ENCODE measurements around the gene VKORC1L1.
"Not testable (repeated sequence)": the region's sequence is repeated elsewhere in the genome, so short reads cannot be mapped to it uniquely, and the experiment has no call there.

VKORC1L1 gene

GRCh38 chr7:65955718-65956117 is 82.8 kb downstream of the VKORC1L1 start:
- no peak for DNase-seq (ENCODE audit: low read depth, low spot score)
- H3K9ac ChIP-seq (ENCODE audit: insufficient read length, low read depth), result no peak overlapping the region
- no peak overlapping the region for H3K4me3 ChIP-seq (ENCODE audit: insufficient read length, low read depth)
- H3K36me3 ChIP-seq (ENCODE audit: insufficient read depth, insufficient read length, low read length), result peaks cover 65% of the 10 kb centered on the region
- H3K9me3 ChIP-seq (ENCODE audit: insufficient read depth, low read length), result no peaks in the 10 kb centered on the region
- H3K27me3 ChIP-seq (ENCODE audit: insufficient read depth, insufficient read length), result no peaks in the 10 kb centered on the region
- no peak for TF ChIP-seq ZNF274 (IDR thresholded peaks at IDR 0.05; ENCODE audit: low read depth, low read length)
- no peak for TF ChIP-seq YY1 (IDR thresholded peaks at IDR 0.05; ENCODE audit: insufficient read depth, insufficient read length)
- TF ChIP-seq SUZ12 (IDR thresholded peaks at IDR 0.05; ENCODE audit: extremely low read depth, insufficient read depth, insufficient read length), result no peak
- no peaks in the 10 kb centered on the region for H3K4me1 ChIP-seq (ENCODE audit: insufficient read depth, insufficient read length)

- H3K4me1 ChIP-seq (ENCODE audit: insufficient read depth, insufficient read length), result no peaks in the 10 kb centered on the region
- peaks cover 84% of the 10 kb centered on the region for H3K36me3 ChIP-seq (ENCODE audit: insufficient read depth, insufficient read length, low read length)
- no peak for TF ChIP-seq SUZ12 (IDR thresholded peaks at IDR 0.05; ENCODE audit: extremely low read depth, insufficient read depth, insufficient read length)
- H3K9me3 ChIP-seq (ENCODE audit: insufficient read depth, low read length), result no peaks in the 10 kb centered on the region
- no peak overlapping the region for H3K4me3 ChIP-seq (ENCODE audit: insufficient read length, low read depth)
- no peak for DNase-seq (ENCODE audit: low read depth, low spot score)
- H3K27me3 ChIP-seq (ENCODE audit: insufficient read depth, insufficient read length), result no peaks in the 10 kb centered on the region
- no peak overlapping the region for H3K9ac ChIP-seq (ENCODE audit: insufficient read length, low read depth)
Observed at GRCh38 chr7:65960351-65961074, 87.6 kb downstream of the VKORC1L1 start.

- DNase-seq (ENCODE audit: low read depth, low spot score), result no peak
- Histone ChIP-seq H3K4me1 (ENCODE audit: insufficient read depth, insufficient read length) (no peaks in the 10 kb centered on the region), H3K9ac (ENCODE audit: insufficient read length, low read depth) (no peak overlapping the region), H3K36me3 (ENCODE audit: insufficient read depth, insufficient read length, low read length) (peaks cover 88% of the 10 kb centered on the region), H3K4me3 (ENCODE audit: insufficient read length, low read depth) (no peak overlapping the region), H3K9me3 (ENCODE audit: insufficient read depth, low read length) (no peaks in the 10 kb centered on the region), H3K27me3 (ENCODE audit: insufficient read depth, insufficient read length) (no peaks in the 10 kb centered on the region)
- no peak for TF ChIP-seq SUZ12 (IDR thresholded peaks at IDR 0.05; ENCODE audit: extremely low read depth, insufficient read depth, insufficient read length)
- no peak for TF ChIP-seq YY1 (IDR thresholded peaks at IDR 0.05; ENCODE audit: insufficient read depth, insufficient read length)
- no peak for TF ChIP-seq ZNF274 (IDR thresholded peaks at IDR 0.05; ENCODE audit: low read depth, low read length)
Observed at GRCh38 chr7:65962033-65962432, 89.2 kb downstream of the VKORC1L1 start.

GRCh38 chr7:65964671-65965070 is 91.8 kb downstream of the VKORC1L1 start:
- DNase-seq (ENCODE audit: low read depth, low spot score); H3K27me3 ChIP-seq (ENCODE audit: insufficient read depth, insufficient read length); H3K4me3 ChIP-seq (ENCODE audit: insufficient read length, low read depth): not testable (repeated sequence)

GRCh38 chr7:65966146-65966545 is 93.3 kb downstream of the VKORC1L1 start:
- no peak for DNase-seq (ENCODE audit: low read depth, low spot score)
- H3K9me3 ChIP-seq (ENCODE audit: insufficient read depth, low read length), result no peaks in the 10 kb centered on the region
- H3K27me3 ChIP-seq (ENCODE audit: insufficient read depth, insufficient read length), result no peaks in the 10 kb centered on the region
- peaks cover 95% of the 10 kb centered on the region for H3K36me3 ChIP-seq (ENCODE audit: insufficient read depth, insufficient read length, low read length)
- H3K4me1 ChIP-seq (ENCODE audit: insufficient read depth, insufficient read length), result no peaks in the 10 kb centered on the region
- H3K9ac ChIP-seq (ENCODE audit: insufficient read length, low read depth), result no peak overlapping the region
- H3K4me3 ChIP-seq (ENCODE audit: insufficient read length, low read depth), result no peak overlapping the region
- TF ChIP-seq ZNF274 (IDR thresholded peaks at IDR 0.05; ENCODE audit: low read depth, low read length) (no peak), SUZ12 (IDR thresholded peaks at IDR 0.05; ENCODE audit: extremely low read depth, insufficient read depth, insufficient read length) (no peak), YY1 (IDR thresholded peaks at IDR 0.05; ENCODE audit: insufficient read depth, insufficient read length) (no peak)

More at GRCh38 chr7:65964671-65965070, 91.8 kb downstream of the VKORC1L1 start:
- H3K36me3 ChIP-seq (ENCODE audit: insufficient read depth, insufficient read length, low read length), result peaks cover 95% of the 10 kb centered on the region
- not testable (repeated sequence) for H3K9me3 ChIP-seq (ENCODE audit: insufficient read depth, low read length); H3K4me1 ChIP-seq (ENCODE audit: insufficient read depth, insufficient read length); H3K9ac ChIP-seq (ENCODE audit: insufficient read length, low read depth)

GRCh38 chr7:65967361-65968155 is 94.7 kb downstream of the VKORC1L1 start:
- no peak overlapping the region for H3K4me3 ChIP-seq (ENCODE audit: insufficient read length, low read depth)
- no peaks in the 10 kb centered on the region for H3K9me3 ChIP-seq (ENCODE audit: insufficient read depth, low read length)
- no peaks in the 10 kb centered on the region for H3K27me3 ChIP-seq (ENCODE audit: insufficient read depth, insufficient read length)
- H3K4me1 ChIP-seq (ENCODE audit: insufficient read depth, insufficient read length), result no peaks in the 10 kb centered on the region
- TF ChIP-seq YY1 (IDR thresholded peaks at IDR 0.05; ENCODE audit: insufficient read depth, insufficient read length) (no peak), ZNF274 (IDR thresholded peaks at IDR 0.05; ENCODE audit: low read depth, low read length) (no peak), SUZ12 (IDR thresholded peaks at IDR 0.05; ENCODE audit: extremely low read depth, insufficient read depth, insufficient read length) (no peak)
- no peak for DNase-seq (ENCODE audit: low read depth, low spot score)
- H3K9ac ChIP-seq (ENCODE audit: insufficient read length, low read depth), result no peak overlapping the region
- H3K36me3 ChIP-seq (ENCODE audit: insufficient read depth, insufficient read length, low read length), result peaks cover 94% of the 10 kb centered on the region

GRCh38 chr7:65968256-65969185 is 95.6 kb downstream of the VKORC1L1 start:
- Histone ChIP-seq H3K9me3 (ENCODE audit: insufficient read depth, low read length) (no peaks in the 10 kb centered on the region), H3K36me3 (ENCODE audit: insufficient read depth, insufficient read length, low read length) (peaks cover 94% of the 10 kb centered on the region)

More at GRCh38 chr7:65968256-65969185, 95.6 kb downstream of the VKORC1L1 start:
- Histone ChIP-seq H3K4me3 (ENCODE audit: insufficient read length, low read depth) (no peak overlapping the region), H3K27me3 (ENCODE audit: insufficient read depth, insufficient read length) (no peaks in the 10 kb centered on the region), H3K9ac (ENCODE audit: insufficient read length, low read depth) (no peak overlapping the region), H3K4me1 (ENCODE audit: insufficient read depth, insufficient read length) (no peaks in the 10 kb centered on the region)
- TF ChIP-seq YY1 (IDR thresholded peaks at IDR 0.05; ENCODE audit: insufficient read depth, insufficient read length) (no peak), SUZ12 (IDR thresholded peaks at IDR 0.05; ENCODE audit: extremely low read depth, insufficient read depth, insufficient read length) (no peak), ZNF274 (IDR thresholded peaks at IDR 0.05; ENCODE audit: low read depth, low read length) (no peak)
- DNase-seq (ENCODE audit: low read depth, low spot score), result no peak
